Hepatocyte (in vitro differentiated cells): ENCODE measurements around the gene SH3RF3.
"Not testable (repeated sequence)": the region's sequence is repeated elsewhere in the genome, so short reads cannot be mapped to it uniquely, and the experiment has no call there.

Source experiments
- EZH2phosphoT487 ChIP-seq: fragments of 200-600 bp; sonication (generic); IDR thresholded peaks from one replicate; pipeline ENCODE4 v1.6.1; 2018; ENCODE audit warnings: antibody characterized with exemption, mild to moderate bottlenecking, low read depth, moderate library complexity; ENCODE audit not compliant: unreplicated experiment, severe bottlenecking
- TF ChIP-seq, protein P1 (sequence below): fragments of 200-600 bp; sonication (generic); IDR thresholded peaks from 2 replicates; pipeline ENCODE4 v1.5.1; 2016; ENCODE audit warnings: antibody characterized with exemption, mild to moderate bottlenecking; ENCODE audit not compliant: poor library complexity

DNA sequence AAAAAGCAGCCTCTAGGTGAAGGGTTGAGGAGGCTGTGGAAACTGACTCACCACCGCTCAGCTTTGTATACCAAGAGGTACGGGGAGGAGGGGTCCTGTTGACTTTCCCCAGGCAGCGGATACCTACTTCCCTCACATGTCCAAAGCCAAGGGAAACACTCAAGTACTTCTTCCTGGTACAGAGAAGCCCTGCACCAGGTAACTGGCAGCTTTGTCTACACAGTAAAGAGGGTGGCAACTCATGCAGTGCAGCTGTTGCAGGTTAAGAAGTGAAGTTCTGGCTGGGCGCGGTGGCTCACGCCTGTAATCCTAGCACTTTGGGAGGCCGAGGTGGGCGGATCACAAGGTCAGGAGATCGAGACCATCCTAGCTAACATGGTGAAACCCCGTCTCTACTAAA lies 8.3 kb upstream of the SH3RF3 start:
- TF ChIP-seq, protein P1, sequence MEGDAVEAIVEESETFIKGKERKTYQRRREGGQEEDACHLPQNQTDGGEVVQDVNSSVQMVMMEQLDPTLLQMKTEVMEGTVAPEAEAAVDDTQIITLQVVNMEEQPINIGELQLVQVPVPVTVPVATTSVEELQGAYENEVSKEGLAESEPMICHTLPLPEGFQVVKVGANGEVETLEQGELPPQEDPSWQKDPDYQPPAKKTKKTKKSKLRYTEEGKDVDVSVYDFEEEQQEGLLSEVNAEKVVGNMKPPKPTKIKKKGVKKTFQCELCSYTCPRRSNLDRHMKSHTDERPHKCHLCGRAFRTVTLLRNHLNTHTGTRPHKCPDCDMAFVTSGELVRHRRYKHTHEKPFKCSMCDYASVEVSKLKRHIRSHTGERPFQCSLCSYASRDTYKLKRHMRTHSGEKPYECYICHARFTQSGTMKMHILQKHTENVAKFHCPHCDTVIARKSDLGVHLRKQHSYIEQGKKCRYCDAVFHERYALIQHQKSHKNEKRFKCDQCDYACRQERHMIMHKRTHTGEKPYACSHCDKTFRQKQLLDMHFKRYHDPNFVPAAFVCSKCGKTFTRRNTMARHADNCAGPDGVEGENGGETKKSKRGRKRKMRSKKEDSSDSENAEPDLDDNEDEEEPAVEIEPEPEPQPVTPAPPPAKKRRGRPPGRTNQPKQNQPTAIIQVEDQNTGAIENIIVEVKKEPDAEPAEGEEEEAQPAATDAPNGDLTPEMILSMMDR: not testable (repeated sequence)
- TF ChIP-seq EZH2phosphoT487: not testable (repeated sequence)
